Osteoblast (primary cell): ENCODE data around the gene ZC3H18. TPM values are rescaled to one million over a fixed set of nuclear protein-coding genes. Genes with fewer than 3 reads are reported as not detected.

ENCODE experiments used
- DNase-seq: peaks from one replicate; pipeline ENCODE4 v3.0.0; 2011; ENCODE audit warnings: low spot score, mixed read lengths; ENCODE audit not compliant: insufficient read length; ENCODE audit errors: missing footprints
- H2AFZ ChIP-seq: 2 replicates; pipeline ENCODE4 v1.6.0; 2011; ENCODE audit warnings: mild to moderate bottlenecking, low read length
- H3K27ac ChIP-seq: 2 replicates; pipeline ENCODE4 v1.5.1; 2011; ENCODE audit warnings: mild to moderate bottlenecking, low read depth, low read length, moderate library complexity
- H3K27me3 ChIP-seq: 2 replicates; pipeline ENCODE4 v1.6.0; 2012; ENCODE audit warnings: mild to moderate bottlenecking, control low read depth, inconsistent platforms, low read length, moderate library complexity; ENCODE audit not compliant: insufficient read depth
- H3K36me3 ChIP-seq: 2 replicates; pipeline ENCODE4 v1.5.1; 2011; ENCODE audit warnings: mild to moderate bottlenecking, low read length, control low read depth, moderate library complexity; ENCODE audit not compliant: insufficient read depth
- H3K4me1 ChIP-seq: 2 replicates; pipeline ENCODE4 v1.5.1; 2011; ENCODE audit warnings: mild to moderate bottlenecking, low read length, control low read depth, moderate library complexity; ENCODE audit not compliant: insufficient read depth
- H3K4me2 ChIP-seq: 2 replicates; pipeline ENCODE4 v1.6.0; 2011; ENCODE audit warnings: mild to moderate bottlenecking, low read length; ENCODE audit not compliant: insufficient read depth
- H3K4me3 ChIP-seq: fragments of 200-600 bp; sonication (generic); 3 replicates; pipeline ENCODE4 v1.5.1; 2012; ENCODE audit warnings: mild to moderate bottlenecking, low read length, inconsistent platforms; ENCODE audit not compliant: insufficient read depth
- H3K79me2 ChIP-seq: 2 replicates; pipeline ENCODE4 v1.6.0; 2012; ENCODE audit warnings: mild to moderate bottlenecking, low read length, control low read depth, inconsistent platforms; ENCODE audit not compliant: insufficient read depth
- H3K9me3 ChIP-seq: 2 replicates; pipeline ENCODE4 v1.5.1; 2011; ENCODE audit warnings: low read depth, low read length, control low read depth
- H4K20me1 ChIP-seq: 2 replicates; pipeline ENCODE4 v1.6.0; 2012; ENCODE audit warnings: mild to moderate bottlenecking, low read length, control low read depth; ENCODE audit not compliant: insufficient read depth
- total RNA-seq: library from RNA; depleted of rRNA; stranded (reverse); fragments of >200 nt; gene quantifications from 2 replicates; pipeline ENCODE4 v1.2.3, GENCODE V29; 2012
- TF ChIP-seq, protein P1 (sequence below): IDR thresholded peaks from 2 replicates; pipeline ENCODE4 v1.5.1; 2011; ENCODE audit warnings: mild to moderate bottlenecking, low read depth, low read length, moderate library complexity; ENCODE audit errors: extremely low read depth

The ZC3H18 gene
- total RNA-seq, 1 donor: 10.9 TPM

GRCh38 chr16:88671806-88672205, 101.6 kb downstream of the ZC3H18 start:
- Histone ChIP-seq H3K9me3 (no peaks in the 10 kb centered on the region), H4K20me1 (no peaks in the 10 kb centered on the region), H3K79me2 (no peaks in the 10 kb centered on the region), H3K27ac (no peak overlapping the region), H3K4me2 (no peak overlapping the region), H3K4me1 (peaks cover 6% of the 10 kb centered on the region), H3K27me3 (no peaks in the 10 kb centered on the region), H3K36me3 (peaks cover 5% of the 10 kb centered on the region), H3K4me3 (no peak overlapping the region), H2AFZ (no peak overlapping the region)
- TF ChIP-seq, protein P1, sequence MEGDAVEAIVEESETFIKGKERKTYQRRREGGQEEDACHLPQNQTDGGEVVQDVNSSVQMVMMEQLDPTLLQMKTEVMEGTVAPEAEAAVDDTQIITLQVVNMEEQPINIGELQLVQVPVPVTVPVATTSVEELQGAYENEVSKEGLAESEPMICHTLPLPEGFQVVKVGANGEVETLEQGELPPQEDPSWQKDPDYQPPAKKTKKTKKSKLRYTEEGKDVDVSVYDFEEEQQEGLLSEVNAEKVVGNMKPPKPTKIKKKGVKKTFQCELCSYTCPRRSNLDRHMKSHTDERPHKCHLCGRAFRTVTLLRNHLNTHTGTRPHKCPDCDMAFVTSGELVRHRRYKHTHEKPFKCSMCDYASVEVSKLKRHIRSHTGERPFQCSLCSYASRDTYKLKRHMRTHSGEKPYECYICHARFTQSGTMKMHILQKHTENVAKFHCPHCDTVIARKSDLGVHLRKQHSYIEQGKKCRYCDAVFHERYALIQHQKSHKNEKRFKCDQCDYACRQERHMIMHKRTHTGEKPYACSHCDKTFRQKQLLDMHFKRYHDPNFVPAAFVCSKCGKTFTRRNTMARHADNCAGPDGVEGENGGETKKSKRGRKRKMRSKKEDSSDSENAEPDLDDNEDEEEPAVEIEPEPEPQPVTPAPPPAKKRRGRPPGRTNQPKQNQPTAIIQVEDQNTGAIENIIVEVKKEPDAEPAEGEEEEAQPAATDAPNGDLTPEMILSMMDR: no peak
- DNase-seq: no peak

GRCh38 chr16:88672776-88673175, 102.6 kb downstream of the ZC3H18 start:
- peaks cover 5% of the 10 kb centered on the region for H3K36me3 ChIP-seq
- peak; percentile 51 for DNase-seq
- no peak overlapping the region for H3K27ac ChIP-seq
- H3K79me2 ChIP-seq: no peaks in the 10 kb centered on the region
- H4K20me1 ChIP-seq: no peaks in the 10 kb centered on the region
- no peak overlapping the region for H3K4me2 ChIP-seq
- peaks cover 6% of the 10 kb centered on the region for H3K4me1 ChIP-seq
- H2AFZ ChIP-seq: no peak overlapping the region
- no peak overlapping the region for H3K4me3 ChIP-seq
- peaks cover 6% of the 10 kb centered on the region for H3K27me3 ChIP-seq
- H3K9me3 ChIP-seq: no peaks in the 10 kb centered on the region
- TF ChIP-seq, protein P1: peak; percentile 22

GRCh38 chr16:88673716-88674379, 103.6 kb downstream of the ZC3H18 start:
- no peaks in the 10 kb centered on the region for H4K20me1 ChIP-seq
- no peak overlapping the region for H3K4me2 ChIP-seq
- peaks cover 5% of the 10 kb centered on the region for H3K36me3 ChIP-seq
- TF ChIP-seq, protein P1: no peak
- no peaks in the 10 kb centered on the region for H3K79me2 ChIP-seq
- DNase-seq: no peak
- H3K4me1 ChIP-seq: peaks cover 6% of the 10 kb centered on the region
- peaks cover 16% of the 10 kb centered on the region for H3K27me3 ChIP-seq
- no peak overlapping the region for H3K4me3 ChIP-seq
- H3K9me3 ChIP-seq: no peaks in the 10 kb centered on the region
- no peak overlapping the region for H3K27ac ChIP-seq
- H2AFZ ChIP-seq: no peak overlapping the region

GRCh38 chr16:88676502-88677242, 106.5 kb downstream of the ZC3H18 start:
- Histone ChIP-seq H2AFZ (no peak overlapping the region), H3K36me3 (peaks cover 5% of the 10 kb centered on the region), H3K79me2 (no peaks in the 10 kb centered on the region), H3K4me1 (peaks cover 2% of the 10 kb centered on the region), H3K27ac (no peak overlapping the region), H4K20me1 (peaks cover 2% of the 10 kb centered on the region), H3K4me3 (no peak overlapping the region), H3K9me3 (no peaks in the 10 kb centered on the region), H3K4me2 (no peak overlapping the region), H3K27me3 (peaks cover 31% of the 10 kb centered on the region)
- TF ChIP-seq, protein P1: no peak
- DNase-seq: no peak
